Subcutaneous abdominal adipose tissue (tissue), 5 donors: ENCODE data around the gene CCDC85C.

Experiments
- H3K27ac ChIP-seq: one replicate; pipeline ENCODE4 v1.7.0; 2013; ENCODE audit warnings: low read depth, mild to moderate bottlenecking, inconsistent platforms, low read length, moderate library complexity
- H3K27me3 ChIP-seq, 5 donors: one replicate each; pipeline ENCODE4 v1.7.0; 2013; ENCODE audit warnings: low read length in 5 of 5, inconsistent platforms in 1 of 5; ENCODE audit not compliant: control insufficient read depth in 5 of 5, insufficient read depth in 4 of 5
- H3K36me3 ChIP-seq, 5 donors: one replicate each; pipeline ENCODE4 v1.7.0; 2013; ENCODE audit warnings: low read length in 5 of 5; ENCODE audit not compliant: control insufficient read depth in 5 of 5, insufficient read depth in 5 of 5
- H3K4me1 ChIP-seq, 5 donors: one replicate each; pipeline ENCODE4 v1.7.0; 2013; ENCODE audit warnings: low read length in 5 of 5, mild to moderate bottlenecking in 3 of 5, moderate library complexity in 1 of 5; ENCODE audit not compliant: control insufficient read depth in 5 of 5, insufficient read depth in 5 of 5
- H3K4me3 ChIP-seq, 5 donors: one replicate each; pipeline ENCODE4 v1.7.0; 2013; ENCODE audit warnings: low read length in 5 of 5, low read depth in 1 of 5
- H3K9ac ChIP-seq, 5 donors: one replicate each; pipeline ENCODE4 v1.7.0; 2013; ENCODE audit warnings: low read length in 5 of 5, mild to moderate bottlenecking in 4 of 5, moderate library complexity in 3 of 5
- H3K9me3 ChIP-seq, 5 donors: one replicate each; pipeline ENCODE4 v1.7.0; 2013; ENCODE audit warnings: low read length in 5 of 5; ENCODE audit not compliant: control insufficient read depth in 5 of 5
- donor health status: healthy.
- donor health status: healthy.
- donor health status: healthy.
- donor health status: healthy.
- donor health status: healthy.

The CCDC85C gene

GRCh38 chr14:99451234-99451633 is 152.8 kb downstream of the CCDC85C start:
- Histone ChIP-seq H3K27ac (no peak overlapping the region), H3K4me3 (no peak overlapping the region), H3K27me3 (no peaks in the 10 kb centered on the region), H3K36me3 (peaks cover 23 to 90% (median 63%) of the 10 kb centered on the region in 5 donors), H3K9me3 (no peaks in the 10 kb centered on the region), H3K4me1 (peaks cover 0 to 6% (median 2%) of the 10 kb centered on the region in 5 donors), H3K9ac (no peak overlapping the region)

DNA sequence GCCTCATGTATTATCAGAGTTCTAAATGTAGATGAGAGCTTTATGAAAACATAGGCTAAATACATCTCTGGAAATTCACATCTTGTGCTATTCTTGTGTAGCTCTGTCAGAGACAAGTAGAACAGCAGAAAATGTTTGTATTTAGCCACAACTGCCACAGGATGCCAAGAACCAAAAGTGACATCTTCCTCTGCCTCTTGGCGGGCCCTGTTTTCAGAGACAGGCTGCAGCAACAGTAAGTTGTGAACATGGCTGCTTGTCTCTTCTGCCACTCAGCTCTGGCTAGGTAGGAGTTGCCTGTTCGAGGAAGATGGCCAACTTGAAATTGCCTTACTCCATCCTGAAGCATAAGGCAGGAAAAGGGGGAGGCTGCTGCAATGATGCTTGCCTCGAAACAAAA is 153.7 kb downstream of the CCDC85C start:
- no peaks in the 10 kb centered on the region for H3K27me3 ChIP-seq
- H3K4me3 ChIP-seq = no peak overlapping the region
- H3K36me3 ChIP-seq = peaks cover 21 to 86% (median 56%) of the 10 kb centered on the region in 5 donors
- peaks cover 0 to 8% (median 6%) of the 10 kb centered on the region in 5 donors for H3K4me1 ChIP-seq
- no peaks in the 10 kb centered on the region for H3K9me3 ChIP-seq
- no peak overlapping the region for H3K9ac ChIP-seq
- H3K27ac ChIP-seq = no peak overlapping the region
